OCI-M2 (cell line): ENCODE data around the gene VMAC.

Experiments used
- DNase-seq: peaks from one replicate; lab custom pipeline; 2025; ENCODE audit not compliant: unreplicated experiment; lab: John Stamatoyannopoulos, UW

The VMAC gene

DNA sequence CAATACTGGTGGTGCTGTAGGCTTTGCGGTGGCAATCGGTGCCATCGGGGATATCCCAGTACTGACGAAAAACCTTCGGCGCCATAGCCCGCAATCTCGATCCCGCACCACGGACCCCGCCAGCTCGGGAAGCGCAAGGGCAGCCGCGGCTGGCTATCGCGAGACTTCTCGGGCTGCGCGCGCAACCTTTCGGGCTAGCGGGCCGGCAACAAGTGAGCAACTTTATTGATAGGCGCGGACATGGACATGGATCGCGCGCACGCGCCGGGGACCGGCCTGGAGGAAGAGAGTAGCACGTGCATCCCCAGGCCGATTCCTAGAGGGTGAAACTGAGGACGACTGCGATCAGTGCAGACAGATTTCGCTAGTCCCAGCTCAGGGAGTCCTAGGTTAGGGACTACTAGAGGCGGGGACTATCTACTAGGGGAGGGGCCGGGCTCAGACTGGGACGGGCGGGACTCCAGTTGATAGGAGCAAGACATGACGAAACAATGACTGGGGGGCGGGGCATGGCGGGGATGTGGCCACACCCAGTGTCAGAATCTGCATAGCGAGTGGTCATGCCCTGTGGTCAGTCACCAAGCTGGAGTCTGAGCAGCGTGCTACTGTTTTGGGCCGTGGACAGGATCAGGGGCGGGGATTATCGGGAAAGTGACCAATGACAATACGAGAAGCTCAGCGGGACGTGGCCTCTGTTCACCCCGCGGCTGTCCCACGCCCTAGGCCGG, 884 bp upstream of the VMAC start, which contains the start of gene NDUFA11:
TSS of gene NDUFA11 (minus strand) at position 167 of the 728 bp plus-strand sequence. CDS start at position 85, 82 bp downstream.
- peak; percentile 97 for DNase-seq

DNA sequence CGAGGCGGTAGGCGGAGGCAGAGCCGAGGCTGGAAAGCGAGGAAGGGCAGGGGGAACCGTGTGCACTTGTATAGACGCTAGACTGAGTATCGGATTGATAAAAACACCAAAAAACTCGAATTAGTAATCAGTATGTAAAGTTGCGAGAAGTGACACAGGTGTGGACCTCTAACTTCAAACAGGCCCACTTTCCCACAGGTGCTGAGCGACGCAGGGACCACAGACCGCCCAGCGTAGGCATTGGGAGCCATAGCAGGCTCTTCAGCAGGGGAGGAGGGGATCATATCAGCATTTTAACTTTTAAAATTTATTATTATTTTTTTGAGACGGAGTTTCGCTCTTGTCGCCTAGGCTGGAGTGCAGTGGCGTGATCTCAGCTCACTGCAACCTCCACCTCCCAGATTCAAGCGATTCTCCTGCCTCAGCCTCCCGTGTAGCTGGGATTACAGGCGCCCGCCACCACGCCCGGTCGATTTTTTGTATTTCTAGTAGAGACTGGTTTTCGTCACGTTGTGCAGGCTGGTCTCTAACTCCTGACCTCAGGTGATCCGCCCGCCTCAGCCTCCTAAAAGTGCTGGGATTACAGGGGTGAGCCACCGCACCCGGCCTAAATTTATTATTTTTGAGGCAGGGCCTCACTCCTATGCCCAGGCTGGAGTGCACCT, 574 bp downstream of the VMAC start:
- no peak for DNase-seq

DNA sequence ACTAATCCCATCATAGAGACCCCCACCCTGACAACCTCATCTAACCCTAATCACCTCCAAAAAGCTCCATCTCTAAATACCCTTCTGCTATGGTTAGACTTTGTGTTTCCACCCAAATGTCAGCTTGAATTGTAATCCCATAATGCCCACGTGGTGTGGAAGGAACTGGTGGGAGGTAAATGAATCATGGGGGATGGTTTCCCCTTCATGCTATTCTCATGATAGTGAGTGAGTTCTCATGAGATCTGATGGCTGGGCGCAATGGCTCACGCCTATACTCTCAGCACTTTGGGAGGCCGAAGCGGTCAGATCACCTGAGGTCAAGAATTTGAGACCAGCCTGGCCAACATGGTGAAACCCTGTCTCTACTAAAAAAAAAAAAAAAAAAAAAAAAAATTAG, 2.6 kb downstream of the VMAC start:
- DNase-seq, result no peak

DNA sequence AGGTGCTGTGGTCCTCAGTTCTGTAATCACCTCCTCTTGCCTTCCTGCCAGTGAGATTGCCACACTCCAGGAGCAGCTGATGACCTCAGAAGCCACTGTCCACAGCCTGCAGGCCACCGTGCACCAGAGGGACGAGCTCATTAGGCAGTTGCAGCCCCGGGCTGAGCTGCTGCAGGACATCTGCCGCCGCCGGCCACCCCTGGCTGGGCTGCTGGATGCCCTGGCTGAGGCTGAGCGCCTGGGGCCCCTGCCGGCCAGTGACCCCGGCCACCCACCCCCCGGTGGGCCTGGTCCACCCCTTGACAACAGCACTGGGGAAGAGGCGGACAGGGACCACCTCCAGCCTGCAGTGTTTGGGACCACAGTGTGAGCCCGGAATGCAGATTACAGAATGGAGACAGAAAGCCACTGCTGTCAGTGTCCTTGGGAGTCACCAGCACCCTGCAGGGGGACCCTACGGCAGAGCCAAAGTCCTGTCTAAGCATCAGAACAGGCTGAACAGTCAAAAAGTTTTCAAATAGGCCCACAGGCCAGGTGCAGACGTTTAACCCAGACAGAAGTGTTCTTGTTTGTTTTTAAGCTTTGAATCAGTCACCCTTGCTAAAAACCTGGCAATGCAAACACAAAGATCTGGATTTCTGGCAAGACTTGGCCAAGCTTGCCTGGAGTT, 4.2 kb downstream of the VMAC start:
- DNase-seq, result no peak

DNA sequence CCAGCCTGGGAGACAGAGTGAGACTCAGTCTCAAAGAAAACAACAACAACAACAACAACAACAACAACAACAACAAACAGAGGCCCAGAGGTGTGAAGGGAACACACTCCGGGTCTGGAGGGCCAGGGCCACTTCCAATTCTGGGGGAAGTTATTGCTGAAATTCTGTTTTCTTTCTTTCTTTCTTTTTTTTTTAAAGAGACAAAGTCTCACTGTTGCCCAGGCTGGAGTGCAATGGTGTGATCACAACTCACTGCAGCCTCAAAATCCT, 5.9 kb downstream of the VMAC start:
- no peak for DNase-seq

DNA sequence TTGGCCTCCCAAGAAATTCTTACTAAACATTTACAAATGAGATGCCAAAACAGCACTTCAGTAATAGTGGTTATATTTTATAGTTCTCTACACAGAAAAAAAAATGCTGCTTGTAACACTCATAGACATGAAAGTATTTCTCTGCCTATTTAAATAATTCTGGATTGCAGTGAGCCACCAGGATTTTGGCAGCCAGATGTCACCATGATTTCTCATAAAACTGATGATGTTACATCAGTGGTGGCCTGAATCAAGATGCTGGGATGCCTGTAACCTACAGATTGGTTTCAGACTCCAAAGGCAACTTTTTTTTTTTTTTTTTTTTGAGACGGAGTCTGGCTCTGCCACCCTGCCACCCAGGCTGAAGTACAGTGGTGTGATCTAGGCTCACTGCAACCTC, 6.7 kb downstream of the VMAC start:
- no peak for DNase-seq

DNA sequence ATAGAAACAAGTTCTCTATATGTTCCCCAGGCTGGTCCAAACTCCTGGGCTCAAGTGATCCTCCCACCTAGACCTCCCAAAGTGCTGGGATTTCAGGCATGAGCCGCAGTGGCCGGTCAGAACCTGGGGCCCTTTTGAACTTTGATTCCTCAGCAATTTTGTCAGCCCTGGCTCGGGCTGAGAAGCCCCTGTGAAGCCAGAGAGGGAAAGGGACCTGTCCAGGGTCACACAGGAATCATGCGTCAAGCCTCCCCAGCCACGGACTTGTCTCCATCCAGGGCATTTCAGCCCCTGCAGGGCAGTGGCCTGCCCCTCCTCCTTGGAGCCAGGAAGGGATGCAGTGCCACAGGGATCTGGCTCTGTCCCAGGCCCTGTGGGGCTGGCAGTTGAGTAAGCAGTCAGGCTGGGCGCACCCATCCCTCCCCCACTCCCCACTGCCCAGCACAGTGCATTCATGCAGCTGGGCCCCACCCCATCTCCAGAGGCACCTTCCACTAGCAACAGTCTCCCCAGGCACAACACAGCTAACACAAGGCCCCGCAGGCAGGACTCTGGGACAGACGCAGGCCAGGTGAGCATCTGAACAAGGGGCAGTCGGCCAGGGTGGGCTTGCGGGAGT, 9.2 kb downstream of the VMAC start, which contains the start of gene CAPS:
TSS of gene CAPS (plus strand) at position 516 of the 619 bp plus-strand sequence. CDS start 153 bp downstream, outside the sequence.
- no peak for DNase-seq

DNA sequence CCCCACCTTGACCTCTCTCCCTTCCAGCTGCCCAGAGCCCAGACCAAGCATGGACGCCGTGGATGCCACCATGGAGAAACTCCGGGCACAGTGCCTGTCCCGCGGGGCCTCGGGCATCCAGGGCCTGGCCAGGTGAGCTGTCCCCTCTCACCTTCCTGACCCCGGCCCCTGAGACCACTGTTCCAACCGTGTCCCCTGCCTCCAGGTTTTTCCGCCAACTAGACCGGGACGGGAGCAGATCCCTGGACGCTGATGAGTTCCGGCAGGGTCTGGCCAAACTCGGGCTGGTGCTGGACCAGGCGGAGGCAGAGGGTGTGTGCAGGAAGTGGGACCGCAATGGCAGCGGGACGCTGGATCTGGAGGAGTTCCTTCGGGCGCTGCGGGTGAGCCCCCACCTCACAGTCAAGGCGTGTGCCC, 9.7 kb downstream of the VMAC start:
- no peak for DNase-seq

DNA sequence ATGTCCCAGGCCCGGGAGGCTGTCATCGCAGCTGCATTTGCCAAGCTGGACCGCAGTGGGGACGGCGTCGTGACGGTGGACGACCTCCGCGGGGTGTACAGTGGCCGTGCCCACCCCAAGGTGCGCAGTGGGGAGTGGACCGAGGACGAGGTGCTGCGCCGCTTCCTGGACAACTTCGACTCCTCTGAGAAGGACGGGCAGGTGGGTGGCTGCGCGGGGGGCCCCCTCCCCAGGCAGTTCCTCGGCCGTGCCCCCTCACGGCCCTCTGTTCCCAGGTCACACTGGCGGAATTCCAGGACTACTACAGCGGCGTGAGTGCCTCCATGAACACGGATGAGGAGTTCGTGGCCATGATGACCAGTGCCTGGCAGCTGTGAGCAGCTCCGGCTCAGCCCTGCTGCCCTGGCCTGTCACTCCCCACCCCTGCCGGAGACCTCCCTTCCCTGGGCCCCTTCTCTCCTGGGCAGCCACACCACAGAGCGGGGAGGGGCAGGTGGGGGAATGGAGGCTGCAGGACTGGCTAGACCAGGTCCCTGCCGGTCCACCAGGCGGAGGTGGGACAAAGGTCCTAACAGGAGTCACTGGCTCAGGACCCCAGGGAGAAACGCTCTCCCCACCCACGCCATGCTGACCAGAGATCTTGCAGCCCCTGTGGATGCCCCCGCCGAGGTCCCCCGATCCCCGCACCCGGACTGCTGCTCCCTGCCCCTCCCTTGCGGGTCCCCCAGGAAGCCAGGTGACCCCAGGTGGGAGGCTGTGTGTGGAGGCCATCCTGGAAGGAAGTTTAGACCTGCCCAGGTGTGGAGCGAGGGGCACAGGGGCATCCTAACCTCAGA, 10.5 kb downstream of the VMAC start:
- DNase-seq, result no peak

DNA sequence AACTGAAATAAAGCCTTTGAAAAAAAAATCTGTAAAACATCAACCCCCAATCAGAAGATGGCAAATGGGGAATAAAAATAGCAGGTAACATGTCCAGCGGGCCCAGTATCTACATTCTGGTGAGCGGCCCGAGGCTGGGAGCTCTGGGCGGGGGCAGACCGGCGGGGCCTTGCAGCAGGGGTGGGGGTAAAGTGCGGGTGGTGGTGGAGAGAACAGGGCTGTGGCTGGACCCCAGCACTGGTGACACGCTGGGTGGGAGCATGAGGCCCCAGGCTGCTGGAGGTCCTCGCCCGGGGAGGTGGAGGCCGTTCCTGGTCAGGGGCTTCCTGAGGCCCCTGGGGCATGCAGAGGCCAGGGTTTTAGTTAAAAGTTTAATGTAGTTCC, 11.1 kb downstream of the VMAC start:
- DNase-seq, result no peak

DNA sequence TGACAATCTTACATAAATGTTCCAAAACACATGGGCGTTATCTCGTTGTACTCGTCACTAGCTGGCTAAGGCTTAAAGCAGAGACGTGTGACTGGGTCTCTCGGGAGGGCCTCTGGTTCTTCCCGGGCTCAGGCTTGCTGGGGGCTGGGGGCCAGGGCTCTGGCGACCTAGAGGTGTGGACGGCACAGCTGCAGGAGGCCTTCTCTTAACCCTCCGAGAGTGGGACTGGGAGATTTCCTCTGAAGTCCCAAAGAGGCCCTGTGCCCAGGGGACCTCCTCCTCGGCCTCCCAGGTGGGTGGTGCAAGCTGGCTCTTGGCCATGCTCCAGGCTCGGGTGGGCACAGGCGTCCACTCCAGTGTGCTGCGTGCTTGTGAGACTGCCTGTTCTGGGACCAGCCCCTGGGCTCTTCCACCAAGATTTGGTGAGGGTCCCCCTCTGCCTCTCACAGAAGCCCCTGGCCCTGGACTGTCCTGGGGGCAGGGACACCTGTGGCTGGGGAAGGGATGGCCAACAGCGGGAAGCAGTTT, 11.6 kb downstream of the VMAC start:
- no peak for DNase-seq

DNA sequence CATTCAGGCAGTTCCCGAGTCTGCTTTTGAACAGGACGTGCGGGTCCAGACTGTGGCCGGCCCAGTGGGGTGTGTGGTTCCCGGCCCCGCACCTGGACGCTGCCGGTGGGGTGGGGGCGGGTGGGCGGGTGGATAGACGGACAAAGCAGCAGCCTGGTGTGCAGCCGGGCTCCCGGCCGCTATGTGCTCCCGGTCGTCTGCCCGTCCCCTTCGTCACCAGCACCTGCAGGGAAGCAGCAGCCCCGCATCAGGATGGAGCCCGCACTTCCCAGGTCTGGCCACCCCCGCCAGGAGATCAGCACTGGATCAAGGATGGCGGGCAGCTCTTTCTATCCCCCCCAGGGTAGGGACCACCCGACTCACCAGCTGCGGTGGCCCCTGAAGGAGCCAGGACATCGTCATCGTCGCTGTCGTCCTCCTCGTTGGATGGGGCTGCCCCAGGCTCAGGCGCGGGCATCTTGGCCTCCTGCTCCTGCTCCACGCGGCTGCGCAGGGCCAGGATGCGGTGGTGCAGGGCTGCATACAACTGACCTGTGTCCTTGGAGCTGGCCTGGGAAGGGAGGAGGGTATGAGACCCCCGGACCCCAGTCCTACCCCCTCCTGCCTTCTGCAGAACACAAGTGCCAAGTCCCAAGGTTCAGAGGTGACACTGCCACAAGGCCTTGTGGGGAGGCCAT, 12.9 kb downstream of the VMAC start:
- DNase-seq, result no peak

DNA sequence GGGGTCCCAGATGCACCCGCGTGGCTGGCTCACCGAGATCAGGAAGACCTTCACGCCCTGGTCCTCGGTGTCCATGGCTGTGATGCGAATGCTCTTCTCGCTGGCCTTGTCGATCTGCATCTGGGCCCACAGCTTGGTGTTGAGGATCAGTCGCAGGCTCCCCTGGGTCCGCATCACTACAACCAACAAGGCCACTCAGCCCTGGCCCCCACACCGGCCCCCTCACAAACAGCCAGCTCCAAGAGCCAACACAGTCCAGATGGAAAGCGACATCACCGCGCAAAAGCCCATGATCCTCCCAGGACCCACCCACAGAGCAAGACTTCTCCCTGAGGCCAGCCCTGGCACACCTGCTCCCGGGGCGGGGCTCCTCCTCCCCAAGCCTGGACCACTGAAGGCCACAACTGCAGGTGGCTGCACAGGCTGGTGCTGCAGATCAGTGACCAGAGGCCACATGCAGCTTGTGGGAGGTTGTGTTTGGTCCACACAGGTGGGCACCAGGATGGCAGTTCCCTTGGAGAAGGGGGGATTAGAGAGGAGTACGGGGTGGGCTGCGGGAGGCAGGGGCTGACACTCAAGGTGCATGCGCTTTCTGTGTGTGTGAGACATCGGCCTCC, 13.9 kb downstream of the VMAC start:
- DNase-seq, result no peak

DNA sequence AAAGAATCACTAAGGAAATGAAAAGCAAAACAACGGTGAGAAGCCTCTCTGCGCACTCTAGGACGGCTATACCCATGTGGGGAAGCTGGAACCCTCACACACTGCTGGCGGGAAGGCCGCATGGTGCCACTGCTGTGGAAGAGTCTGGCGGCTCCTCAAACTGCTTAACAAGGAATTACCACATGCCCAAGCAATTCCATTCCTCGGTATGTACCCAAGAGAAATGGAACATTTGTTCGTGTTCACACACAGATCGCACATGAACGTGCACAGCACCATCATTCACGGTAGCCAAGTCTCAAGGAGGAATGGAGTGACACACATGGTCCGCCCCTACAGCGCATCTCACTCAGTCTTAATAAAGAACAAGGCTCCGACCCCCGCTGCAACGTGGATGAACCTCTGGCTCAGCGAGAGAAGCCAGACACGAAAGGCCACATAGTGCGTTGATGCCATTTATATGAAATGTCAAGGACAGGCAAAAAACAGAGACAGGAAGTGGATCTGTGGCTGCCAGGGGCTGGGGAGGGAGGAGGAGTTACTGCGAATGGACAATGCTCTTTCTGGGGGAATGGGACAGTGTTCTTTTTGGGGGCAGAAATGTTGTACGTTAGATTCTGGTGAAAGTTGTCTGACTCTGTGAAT, 17.0 kb downstream of the VMAC start:
- no peak for DNase-seq

DNA sequence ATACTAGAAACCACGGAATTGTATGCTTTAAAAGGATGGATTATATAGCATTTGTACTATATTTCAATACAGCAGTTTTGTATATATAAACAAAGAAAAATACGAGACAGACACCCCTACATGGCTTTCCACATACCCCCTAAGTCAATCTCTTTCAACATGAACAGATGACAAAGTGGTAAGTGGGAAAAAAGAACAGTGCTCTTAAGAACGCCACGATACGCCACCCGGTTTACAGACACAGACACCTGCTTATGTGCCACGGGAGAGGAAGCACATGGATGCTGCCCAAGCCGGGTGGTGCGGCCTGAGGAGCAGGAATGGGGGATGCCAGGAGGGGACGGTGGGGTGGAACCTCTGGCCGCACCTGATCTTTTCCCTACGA, 17.5 kb downstream of the VMAC start:
- DNase-seq, result no peak

DNA sequence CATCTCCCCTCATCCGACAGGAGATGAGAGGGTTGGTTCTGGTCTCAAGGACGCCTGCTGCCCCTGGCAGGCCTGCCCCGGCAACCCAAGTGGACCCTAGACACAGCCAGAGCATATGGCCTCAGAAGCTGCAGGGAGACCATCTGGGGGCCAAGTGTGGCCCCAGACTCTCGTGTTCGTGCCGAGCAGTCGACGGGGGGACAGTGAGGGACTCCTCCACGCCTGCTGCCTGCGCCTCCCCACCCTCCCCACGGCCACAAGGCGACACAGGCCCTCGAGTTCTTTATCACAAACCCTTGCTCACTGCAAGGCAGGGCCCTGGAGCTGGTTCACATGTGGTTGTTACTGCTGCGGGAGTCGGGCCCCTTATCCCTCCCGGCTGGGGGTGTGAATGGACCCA, 18.7 kb downstream of the VMAC start:
- DNase-seq, result no peak

DNA sequence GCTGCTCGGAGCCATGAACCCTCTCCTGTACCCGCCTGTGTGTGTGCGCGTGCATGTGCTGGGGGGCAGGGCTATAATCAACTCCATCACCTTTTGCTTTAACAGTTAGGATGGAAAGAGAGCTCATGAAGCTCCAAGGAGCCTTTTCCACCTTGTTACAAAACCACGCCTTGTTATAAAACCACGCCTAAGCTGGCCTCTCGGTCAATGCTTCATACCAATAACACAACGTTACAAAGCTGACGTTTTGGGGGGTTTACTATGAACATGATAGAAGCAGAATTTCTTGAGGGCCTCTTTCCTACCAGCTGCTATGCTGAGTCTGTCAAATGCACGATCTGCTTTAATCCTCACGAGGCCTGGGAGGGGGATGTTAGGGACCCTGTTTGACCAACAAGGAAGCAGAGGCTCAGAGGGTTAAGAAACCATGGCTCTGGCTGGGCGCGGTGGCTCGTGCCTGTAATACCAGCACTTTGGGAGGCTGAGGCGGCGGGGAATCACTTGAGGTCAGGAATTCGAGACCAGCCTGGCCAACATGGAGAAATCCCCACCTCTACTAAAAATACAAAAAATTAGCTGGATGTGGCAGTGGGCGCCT, 21.3 kb downstream of the VMAC start:
- no peak for DNase-seq

DNA sequence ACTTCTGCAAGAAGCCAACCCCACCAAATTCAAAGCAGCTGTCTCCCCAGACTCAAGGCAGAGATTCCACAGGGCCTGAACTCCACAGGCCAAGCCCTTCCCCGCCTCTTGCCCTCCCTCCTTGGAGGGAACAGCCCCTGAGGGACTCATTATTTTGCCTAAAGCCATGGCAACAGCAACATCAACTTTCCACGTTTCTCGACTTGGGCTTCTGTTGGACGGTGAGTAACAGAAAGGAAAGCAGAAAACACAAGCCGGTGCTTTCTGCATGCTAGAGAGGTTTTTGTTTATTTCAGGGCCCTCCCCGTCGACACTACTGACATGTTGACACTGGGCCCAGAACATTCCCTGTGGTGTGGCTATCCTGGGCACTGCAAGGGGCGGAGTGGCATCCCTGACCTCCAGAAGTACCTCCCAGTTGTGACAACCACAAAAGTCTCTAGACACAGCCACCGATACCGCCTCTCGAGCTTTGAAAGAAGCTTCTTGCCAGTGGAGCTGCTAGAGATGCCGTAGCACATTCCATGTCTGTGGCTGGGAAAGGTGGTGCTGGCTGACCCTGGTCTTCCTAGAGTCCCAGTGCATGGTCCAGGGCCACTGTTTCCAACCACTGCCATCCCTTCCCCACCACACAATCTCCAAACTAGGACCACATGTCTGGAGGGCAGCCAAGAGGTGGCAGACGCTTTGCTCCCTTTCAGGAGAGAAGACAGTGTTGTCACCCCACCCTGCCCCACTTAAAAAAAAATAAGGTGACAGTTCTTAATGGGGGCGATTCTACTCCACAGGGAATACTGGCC, 22.2 kb downstream of the VMAC start:
- DNase-seq, result no peak
